Mesothelial cell of epicardium (in vitro differentiated cells): Measurements from ENCODE around the gene SLCO2A1. TPM values are rescaled to one million over a fixed set of nuclear protein-coding genes. Genes with fewer than 3 reads are reported as not detected.

Experiments
- DNase-seq, 2 experiments: peaks; one replicate each; pipeline ENCODE4 v3.0.0; 2021; ENCODE audit warnings: low spot score in 2 of 2; ENCODE audit not compliant: unreplicated experiment in 2 of 2
- H3K27ac Mint-ChIP-seq: 2 replicates; pipeline ENCODE4 v1.8.0; 2021; ENCODE audit warnings: mixed read lengths
- H3K27me3 Mint-ChIP-seq: 2 replicates; pipeline ENCODE4 v1.8.0; 2021; ENCODE audit warnings: low read depth, mixed read lengths
- H3K36me3 Mint-ChIP-seq: 2 replicates; pipeline ENCODE4 v1.8.0; 2021; ENCODE audit warnings: mixed read lengths
- H3K4me1 Mint-ChIP-seq: 2 replicates; pipeline ENCODE4 v1.8.0; 2021; ENCODE audit warnings: mixed read lengths
- H3K4me3 Mint-ChIP-seq: 2 replicates; pipeline ENCODE4 v1.8.0; 2021; ENCODE audit warnings: mild to moderate bottlenecking, moderate library complexity, mixed read lengths
- H3K9me3 Mint-ChIP-seq: 2 replicates; pipeline ENCODE4 v1.8.0; 2021; ENCODE audit warnings: mixed read lengths
- CTCF ChIP-seq: fragments of 200-600 bp; sonication (generic); IDR thresholded peaks from one replicate; pipeline ENCODE4 v1.5.0; 2021; ENCODE audit warnings: antibody characterized with exemption; ENCODE audit not compliant: unreplicated experiment
- total RNA-seq: library from RNA; stranded (reverse); gene quantifications from 3 replicates; pipeline ENCODE4 v1.2.1, GENCODE V29; 2021

The SLCO2A1 gene
- total RNA-seq, 1 donor from 2014 or later, result 24.1 TPM

- no peak for TF ChIP-seq CTCF
- peaks cover 1% of the 10 kb centered on the region for H3K36me3 Mint-ChIP-seq
- H3K4me3 Mint-ChIP-seq, result no peak overlapping the region
- H3K27ac Mint-ChIP-seq, result no peak overlapping the region
- peaks cover 25% of the 10 kb centered on the region for H3K27me3 Mint-ChIP-seq
- peaks cover 7% of the 10 kb centered on the region for H3K9me3 Mint-ChIP-seq
- H3K4me1 Mint-ChIP-seq, result no peaks in the 10 kb centered on the region
- DNase-seq, result peak in 1 of 2 experiments; percentile 26
Observed at GRCh38 chr3:133884054-133884886, 145.5 kb downstream of the SLCO2A1 start.

- Mint-ChIP-seq H3K9me3 (peaks cover 11% of the 10 kb centered on the region), H3K4me1 (no peaks in the 10 kb centered on the region), H3K27ac (no peak overlapping the region), H3K4me3 (no peak overlapping the region), H3K36me3 (peaks cover 1% of the 10 kb centered on the region), H3K27me3 (peaks cover 25% of the 10 kb centered on the region)
- no peak for TF ChIP-seq CTCF
- peak in 1 of 2 experiments; percentile 28 for DNase-seq
Observed at GRCh38 chr3:133883641-133884040, 146.1 kb downstream of the SLCO2A1 start.

- Mint-ChIP-seq H3K36me3 (peaks cover 4% of the 10 kb centered on the region), H3K4me1 (no peaks in the 10 kb centered on the region), H3K9me3 (peaks cover 16% of the 10 kb centered on the region), H3K27me3 (peaks cover 30% of the 10 kb centered on the region), H3K4me3 (no peak overlapping the region), H3K27ac (no peak overlapping the region)
- DNase-seq, result peak in 1 of 2 experiments; percentile 35
- TF ChIP-seq CTCF, result no peak
Observed at GRCh38 chr3:133882986-133883586, 146.6 kb downstream of the SLCO2A1 start.

GRCh38 chr3:133881939-133882825 lies 147.5 kb downstream of the SLCO2A1 start:
- no peaks in the 10 kb centered on the region for H3K4me1 Mint-ChIP-seq

More at GRCh38 chr3:133881939-133882825, 147.5 kb downstream of the SLCO2A1 start:
- H3K4me3 Mint-ChIP-seq, result no peak overlapping the region
- no peak for TF ChIP-seq CTCF
- H3K27me3 Mint-ChIP-seq, result peaks cover 32% of the 10 kb centered on the region
- H3K36me3 Mint-ChIP-seq, result peaks cover 8% of the 10 kb centered on the region
- peaks cover 21% of the 10 kb centered on the region for H3K9me3 Mint-ChIP-seq
- peak in 1 of 2 experiments; percentile 31 for DNase-seq
- H3K27ac Mint-ChIP-seq, result no peak overlapping the region
